HG03521 (cell line): ENCODE data around the gene CXCL14.
"Not testable (repeated sequence)": the region's sequence is repeated elsewhere in the genome, so short reads cannot be mapped to it uniquely, and the experiment has no call there.

Experiments
- ATAC-seq: cut with Tn5 transposase; IDR thresholded peaks from one replicate; pipeline ENCODE4 v1.9.1; 2021; ENCODE audit warnings: mild to moderate bottlenecking, moderate library complexity; ENCODE audit not compliant: unreplicated experiment

Gene CXCL14

GRCh38 chr5:135545099-135545498 is 33.7 kb downstream of the CXCL14 start:
- ATAC-seq = no peak

GRCh38 chr5:135543485-135544304 is 35.1 kb downstream of the CXCL14 start:
- no peak for ATAC-seq

- no peak for ATAC-seq
Measured at GRCh38 chr5:135543001-135543484, 35.7 kb downstream of the CXCL14 start.

GRCh38 chr5:135541807-135542502 is 36.8 kb downstream of the CXCL14 start:
- ATAC-seq = no peak

GRCh38 chr5:135539430-135540005 is 39.3 kb downstream of the CXCL14 start:
- ATAC-seq = no peak

- no peak for ATAC-seq
Measured at GRCh38 chr5:135538261-135538660, 40.5 kb downstream of the CXCL14 start.

GRCh38 chr5:135537745-135538144 is 41.0 kb downstream of the CXCL14 start:
- ATAC-seq = no peak

- ATAC-seq = no peak
Measured at GRCh38 chr5:135537271-135537670, 41.5 kb downstream of the CXCL14 start.

GRCh38 chr5:135535820-135536801 is 42.7 kb downstream of the CXCL14 start, which contains the start of gene NEUROG1:
Gene NEUROG1, minus strand, starts transcription at chr5:135535964. Its CDS starts 274 bp downstream, at chr5:135535690.
- ATAC-seq = no peak

- no peak for ATAC-seq
Measured at GRCh38 chr5:135535420-135535819, 43.4 kb downstream of the CXCL14 start.

GRCh38 chr5:135534609-135535419 is 44.0 kb downstream of the CXCL14 start:
- ATAC-seq = no peak

GRCh38 chr5:135533794-135534193 is 45.0 kb downstream of the CXCL14 start:
- no peak for ATAC-seq

GRCh38 chr5:135533334-135533733 is 45.5 kb downstream of the CXCL14 start:
- no peak for ATAC-seq

- ATAC-seq = not testable (repeated sequence)
Measured at GRCh38 chr5:135529576-135529975, 49.2 kb downstream of the CXCL14 start.

GRCh38 chr5:135526924-135527323 is 51.9 kb downstream of the CXCL14 start:
- ATAC-seq = no peak

GRCh38 chr5:135521964-135522363 is 56.8 kb downstream of the CXCL14 start:
- ATAC-seq = no peak
